A673 (cell line): ENCODE measurements around the gene CHRNA9.

Experiments used
- EZH2 ChIP-seq: fragments of 200-600 bp; sonication (generic); IDR thresholded peaks from 2 replicates; pipeline ENCODE4 v1.6.1; 2017; ENCODE audit warnings: borderline replicate concordance, low read depth, mild to moderate bottlenecking, mixed read lengths, antibody characterized with exemption, low read length; ENCODE audit not compliant: poor library complexity, severe bottlenecking
- TF ChIP-seq, protein P1 (sequence below): fragments of 300-800, 200-600 bp; sonication (generic); conservative IDR thresholded peaks from 2 replicates; pipeline ENCODE4 v1.5.1; 2017; ENCODE audit warnings: low read depth, mild to moderate bottlenecking, antibody characterized with exemption, low read length, moderate library complexity, mixed read lengths

DNA sequence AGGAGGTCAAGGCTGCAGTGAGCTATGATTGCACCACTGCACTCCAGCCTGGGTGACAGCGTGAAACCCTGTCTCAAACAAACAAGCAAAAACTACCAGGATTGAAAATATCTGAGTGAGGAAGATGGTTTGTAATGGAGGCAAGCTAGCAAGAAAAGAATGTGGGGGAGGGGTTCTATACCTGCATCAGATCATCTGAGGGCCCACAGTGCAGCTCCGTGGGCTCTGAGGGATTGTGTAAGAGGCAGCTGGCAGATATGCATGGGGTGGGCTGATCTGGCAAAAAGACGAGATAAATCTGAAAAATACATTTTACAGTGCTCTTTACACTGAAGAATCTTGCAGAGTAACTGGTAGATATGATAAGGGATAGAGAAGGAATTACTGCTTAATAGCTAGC is 28.9 kb upstream of the CHRNA9 start:
- TF ChIP-seq, protein P1, sequence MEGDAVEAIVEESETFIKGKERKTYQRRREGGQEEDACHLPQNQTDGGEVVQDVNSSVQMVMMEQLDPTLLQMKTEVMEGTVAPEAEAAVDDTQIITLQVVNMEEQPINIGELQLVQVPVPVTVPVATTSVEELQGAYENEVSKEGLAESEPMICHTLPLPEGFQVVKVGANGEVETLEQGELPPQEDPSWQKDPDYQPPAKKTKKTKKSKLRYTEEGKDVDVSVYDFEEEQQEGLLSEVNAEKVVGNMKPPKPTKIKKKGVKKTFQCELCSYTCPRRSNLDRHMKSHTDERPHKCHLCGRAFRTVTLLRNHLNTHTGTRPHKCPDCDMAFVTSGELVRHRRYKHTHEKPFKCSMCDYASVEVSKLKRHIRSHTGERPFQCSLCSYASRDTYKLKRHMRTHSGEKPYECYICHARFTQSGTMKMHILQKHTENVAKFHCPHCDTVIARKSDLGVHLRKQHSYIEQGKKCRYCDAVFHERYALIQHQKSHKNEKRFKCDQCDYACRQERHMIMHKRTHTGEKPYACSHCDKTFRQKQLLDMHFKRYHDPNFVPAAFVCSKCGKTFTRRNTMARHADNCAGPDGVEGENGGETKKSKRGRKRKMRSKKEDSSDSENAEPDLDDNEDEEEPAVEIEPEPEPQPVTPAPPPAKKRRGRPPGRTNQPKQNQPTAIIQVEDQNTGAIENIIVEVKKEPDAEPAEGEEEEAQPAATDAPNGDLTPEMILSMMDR, result no peak
- no peak for TF ChIP-seq EZH2
